Measurements from ENCODE around the gene NEK10. TPM values are rescaled to one million over a fixed set of nuclear protein-coding genes. Genes with fewer than 3 reads are reported as not detected.

NEK10 gene
- total and polyA plus RNA-seq, 2 donors (not counting 1 experiment from before 2014, with no cell fraction given) = 0.49 to 0.55 TPM

DNA sequence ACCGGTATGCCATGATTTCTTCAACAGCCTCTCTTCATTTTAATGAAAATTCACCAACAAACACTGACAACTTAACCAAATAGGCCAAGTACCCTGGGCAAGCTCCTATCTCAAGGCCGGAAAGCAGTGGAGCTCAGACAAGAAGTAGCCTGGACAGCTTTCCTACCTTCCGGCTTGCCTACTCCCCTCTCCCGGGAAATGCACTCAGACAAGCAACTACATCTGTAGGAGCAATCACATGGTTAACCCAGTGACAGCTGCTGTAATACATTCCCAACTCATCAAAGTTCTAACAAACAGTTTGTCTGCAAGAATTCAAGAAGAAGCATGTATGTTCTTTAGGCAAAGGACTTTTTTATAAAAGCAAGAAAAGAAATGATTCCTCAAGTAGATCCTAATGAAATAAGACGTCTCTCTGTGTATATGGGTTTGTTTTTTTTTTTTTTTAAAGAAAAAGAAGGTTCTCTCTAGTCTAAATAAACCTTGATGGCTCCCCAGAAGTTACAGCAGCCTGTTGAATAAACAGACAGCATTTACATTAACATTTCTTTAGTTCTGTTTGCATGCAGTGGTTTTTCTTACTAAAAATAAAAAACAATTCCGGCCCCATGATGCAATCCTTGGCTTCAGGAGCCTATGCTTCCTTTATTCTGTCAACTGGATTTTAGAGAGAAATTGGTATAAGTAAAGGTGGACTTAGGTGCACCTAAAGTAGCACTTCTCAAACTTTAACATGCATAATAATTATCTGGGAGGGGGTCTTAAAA is 278.7 kb downstream of the NEK10 start:
- no peaks in the 10 kb centered on the region for H3K9me3 Mint-ChIP-seq (ENCODE audit: insufficient read depth)
- no peaks in the 10 kb centered on the region for H3K9me3 ChIP-seq (ENCODE audit: control extremely low read depth in 1 of 3, control insufficient read depth in 2 of 3, insufficient read depth in 1 of 3, low read length in 2 of 3)
- intact Hi-C loops (cut with micrococcal nuclease) = no loop called here
- TF ChIP-seq EZH2 (IDR thresholded peaks at IDR 0.05; ENCODE audit: borderline replicate concordance, insufficient read depth, low read depth, low read length, poor library complexity, severe bottlenecking) = no peak
- TF ChIP-seq, protein P1, sequence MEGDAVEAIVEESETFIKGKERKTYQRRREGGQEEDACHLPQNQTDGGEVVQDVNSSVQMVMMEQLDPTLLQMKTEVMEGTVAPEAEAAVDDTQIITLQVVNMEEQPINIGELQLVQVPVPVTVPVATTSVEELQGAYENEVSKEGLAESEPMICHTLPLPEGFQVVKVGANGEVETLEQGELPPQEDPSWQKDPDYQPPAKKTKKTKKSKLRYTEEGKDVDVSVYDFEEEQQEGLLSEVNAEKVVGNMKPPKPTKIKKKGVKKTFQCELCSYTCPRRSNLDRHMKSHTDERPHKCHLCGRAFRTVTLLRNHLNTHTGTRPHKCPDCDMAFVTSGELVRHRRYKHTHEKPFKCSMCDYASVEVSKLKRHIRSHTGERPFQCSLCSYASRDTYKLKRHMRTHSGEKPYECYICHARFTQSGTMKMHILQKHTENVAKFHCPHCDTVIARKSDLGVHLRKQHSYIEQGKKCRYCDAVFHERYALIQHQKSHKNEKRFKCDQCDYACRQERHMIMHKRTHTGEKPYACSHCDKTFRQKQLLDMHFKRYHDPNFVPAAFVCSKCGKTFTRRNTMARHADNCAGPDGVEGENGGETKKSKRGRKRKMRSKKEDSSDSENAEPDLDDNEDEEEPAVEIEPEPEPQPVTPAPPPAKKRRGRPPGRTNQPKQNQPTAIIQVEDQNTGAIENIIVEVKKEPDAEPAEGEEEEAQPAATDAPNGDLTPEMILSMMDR (IDR thresholded peaks at IDR 0.05) = no peak
- H3K4me1 ChIP-seq (ENCODE audit: control insufficient read depth in 2 of 2, insufficient read depth in 2 of 2, low read length in 2 of 2) = no peaks in the 10 kb centered on the region
- H3K27ac ChIP-seq (ENCODE audit: low read length in 2 of 2) = no peak overlapping the region
- no peaks in the 10 kb centered on the region for H3K27me3 Mint-ChIP-seq
- H3K9ac ChIP-seq (ENCODE audit: low read length) = no peak overlapping the region
- H4K20me1 ChIP-seq (ENCODE audit: control insufficient read depth, insufficient read depth, low read length, poor library complexity, severe bottlenecking) = no peaks in the 10 kb centered on the region
- no peak overlapping the region for H3K4me2 ChIP-seq (replicated peaks; ENCODE audit: low read depth, low read length, poor library complexity, severe bottlenecking)
- no peak overlapping the region for H3K27ac Mint-ChIP-seq
- POLR2A ChIA-PET = no interaction called here
- no peaks in the 10 kb centered on the region for H3K36me3 ChIP-seq (replicated peaks in 1 of 2; ENCODE audit: control extremely low read depth in 1 of 2, control insufficient read depth in 1 of 2, extremely low read depth in 1 of 2, insufficient read depth in 2 of 2, low read length in 1 of 2)
- no peaks in the 10 kb centered on the region for H3K79me2 ChIP-seq (ENCODE audit: control insufficient read depth, insufficient read depth, low read length)
- no peak for ATAC-seq (ENCODE audit: low read depth)
- no peak overlapping the region for H2AFZ ChIP-seq (ENCODE audit: insufficient read depth, low read depth, low read length, poor library complexity, severe bottlenecking)
- H3K4me3 ChIP-seq (ENCODE audit: control extremely low read depth in 1 of 5, extremely low read depth in 1 of 5, insufficient read depth in 1 of 5, low read depth in 2 of 5, low read length in 4 of 5) = no peak overlapping the region
- H3K4me3 Mint-ChIP-seq = no peak overlapping the region
- DNase-seq = no peak
- H3K4me1 Mint-ChIP-seq = no peaks in the 10 kb centered on the region
- 100% methylated on average over 4 of the region's 6 CpGs for WGBS (ENCODE audit: insufficient coverage)
- CTCF ChIA-PET = no interaction called here
- peaks cover 0 to 3% (median 0%) of the 10 kb centered on the region in 4 experiments for H3K27me3 ChIP-seq (replicated peaks in 1 of 4; ENCODE audit: control extremely low read depth in 1 of 4, control insufficient read depth in 3 of 4, insufficient read depth in 4 of 4, low read length in 3 of 4)

DNA sequence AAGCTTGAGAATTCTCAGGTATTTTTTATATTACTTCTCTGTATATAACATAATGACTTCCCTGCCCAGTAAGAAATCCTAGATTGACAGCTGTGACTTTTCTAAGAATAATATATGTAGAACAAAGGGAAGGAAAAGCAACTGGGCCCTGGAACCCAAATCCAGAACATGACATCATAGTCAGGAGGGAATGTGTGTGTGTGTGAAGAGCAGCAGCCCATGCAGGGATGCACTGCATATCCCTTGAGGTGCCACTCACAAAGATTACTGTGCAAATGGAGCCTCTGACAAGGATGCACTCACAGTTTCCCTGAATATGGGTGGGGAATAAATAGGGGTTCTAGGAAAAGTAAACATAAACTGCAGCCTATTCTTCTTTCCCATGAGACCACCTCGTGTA is 279.5 kb downstream of the NEK10 start:
- ATAC-seq (ENCODE audit: low read depth) (no peak), DNase-seq (no peak)
- Histone ChIP-seq H4K20me1 (ENCODE audit: control insufficient read depth, insufficient read depth, low read length, poor library complexity, severe bottlenecking) (no peaks in the 10 kb centered on the region), H3K36me3 (replicated peaks in 1 of 2; ENCODE audit: control extremely low read depth in 1 of 2, control insufficient read depth in 1 of 2, extremely low read depth in 1 of 2, insufficient read depth in 2 of 2, low read length in 1 of 2) (no peaks in the 10 kb centered on the region), H3K9me3 (ENCODE audit: control extremely low read depth in 1 of 3, control insufficient read depth in 2 of 3, insufficient read depth in 1 of 3, low read length in 2 of 3) (no peaks in the 10 kb centered on the region), H3K4me3 (ENCODE audit: control extremely low read depth in 1 of 5, extremely low read depth in 1 of 5, insufficient read depth in 1 of 5, low read depth in 2 of 5, low read length in 4 of 5) (no peak overlapping the region), H3K4me1 (ENCODE audit: control insufficient read depth in 2 of 2, insufficient read depth in 2 of 2, low read length in 2 of 2) (no peaks in the 10 kb centered on the region), H2AFZ (ENCODE audit: insufficient read depth, low read depth, low read length, poor library complexity, severe bottlenecking) (no peak overlapping the region), H3K79me2 (ENCODE audit: control insufficient read depth, insufficient read depth, low read length) (no peaks in the 10 kb centered on the region), H3K9ac (ENCODE audit: low read length) (no peak overlapping the region), H3K27me3 (replicated peaks in 1 of 4; ENCODE audit: control extremely low read depth in 1 of 4, control insufficient read depth in 3 of 4, insufficient read depth in 4 of 4, low read length in 3 of 4) (peaks cover 0 to 3% (median 0%) of the 10 kb centered on the region in 4 experiments), H3K4me2 (replicated peaks; ENCODE audit: low read depth, low read length, poor library complexity, severe bottlenecking) (no peak overlapping the region), H3K27ac (ENCODE audit: low read length in 2 of 2) (no peak overlapping the region)
- H3K27me3 Mint-ChIP-seq = no peaks in the 10 kb centered on the region
- ChIA-PET POLR2A (no interaction called here), CTCF (no interaction called here)
- no peaks in the 10 kb centered on the region for H3K4me1 Mint-ChIP-seq
- TF ChIP-seq EZH2 (IDR thresholded peaks at IDR 0.05; ENCODE audit: borderline replicate concordance, insufficient read depth, low read depth, low read length, poor library complexity, severe bottlenecking) = no peak
- TF ChIP-seq, protein P1 (IDR thresholded peaks at IDR 0.05) = no peak
- WGBS (ENCODE audit: insufficient coverage) = no CpG with 5 or more reads among the region's 1 CpG
- H3K9me3 Mint-ChIP-seq (ENCODE audit: insufficient read depth) = no peaks in the 10 kb centered on the region
- intact Hi-C loops (cut with micrococcal nuclease) = no loop called here
- no peak overlapping the region for H3K4me3 Mint-ChIP-seq
- no peak overlapping the region for H3K27ac Mint-ChIP-seq

Data from B cell (primary cell).